ENCODE measurements around the gene SNED1.

DNA sequence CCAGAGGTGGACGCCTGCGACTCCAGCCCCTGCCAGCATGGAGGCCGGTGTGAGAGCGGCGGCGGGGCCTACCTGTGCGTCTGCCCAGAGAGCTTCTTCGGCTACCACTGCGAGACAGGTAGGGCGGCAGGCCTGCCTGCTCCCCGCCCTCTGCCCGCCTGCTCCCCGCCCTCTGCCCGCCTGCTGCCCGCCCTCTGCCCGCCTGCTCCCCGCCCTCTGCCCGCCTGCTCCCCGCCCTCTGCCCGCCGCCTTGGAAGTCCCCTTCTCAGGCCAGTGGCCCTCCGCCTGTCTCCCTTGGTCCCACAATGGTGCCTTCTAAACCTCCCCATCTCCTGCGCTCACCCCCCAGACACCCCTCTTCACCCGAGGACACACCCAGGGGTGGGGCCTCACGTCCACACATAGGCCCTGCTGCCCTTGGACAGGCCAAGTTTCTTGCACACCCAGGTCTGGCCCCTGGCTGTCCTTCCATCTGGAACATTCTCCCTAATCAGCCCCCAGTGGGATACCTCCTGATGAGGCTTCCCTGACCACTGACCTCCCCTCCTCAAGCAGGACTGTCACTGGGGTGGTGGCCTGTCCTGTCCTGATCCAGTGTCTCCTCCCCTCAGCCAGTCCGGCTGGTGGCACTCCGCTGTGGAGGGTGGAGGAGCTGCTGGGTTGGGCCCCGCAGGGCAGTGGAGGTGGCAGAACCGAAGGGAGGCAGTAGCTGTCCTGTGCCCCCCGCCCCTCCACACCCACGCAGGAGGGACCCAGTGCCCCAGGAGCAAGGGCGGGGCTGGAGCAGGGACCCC is 65.8 kb downstream of the SNED1 start:
- TF ChIP-seq, protein P1, sequence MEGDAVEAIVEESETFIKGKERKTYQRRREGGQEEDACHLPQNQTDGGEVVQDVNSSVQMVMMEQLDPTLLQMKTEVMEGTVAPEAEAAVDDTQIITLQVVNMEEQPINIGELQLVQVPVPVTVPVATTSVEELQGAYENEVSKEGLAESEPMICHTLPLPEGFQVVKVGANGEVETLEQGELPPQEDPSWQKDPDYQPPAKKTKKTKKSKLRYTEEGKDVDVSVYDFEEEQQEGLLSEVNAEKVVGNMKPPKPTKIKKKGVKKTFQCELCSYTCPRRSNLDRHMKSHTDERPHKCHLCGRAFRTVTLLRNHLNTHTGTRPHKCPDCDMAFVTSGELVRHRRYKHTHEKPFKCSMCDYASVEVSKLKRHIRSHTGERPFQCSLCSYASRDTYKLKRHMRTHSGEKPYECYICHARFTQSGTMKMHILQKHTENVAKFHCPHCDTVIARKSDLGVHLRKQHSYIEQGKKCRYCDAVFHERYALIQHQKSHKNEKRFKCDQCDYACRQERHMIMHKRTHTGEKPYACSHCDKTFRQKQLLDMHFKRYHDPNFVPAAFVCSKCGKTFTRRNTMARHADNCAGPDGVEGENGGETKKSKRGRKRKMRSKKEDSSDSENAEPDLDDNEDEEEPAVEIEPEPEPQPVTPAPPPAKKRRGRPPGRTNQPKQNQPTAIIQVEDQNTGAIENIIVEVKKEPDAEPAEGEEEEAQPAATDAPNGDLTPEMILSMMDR (conservative IDR thresholded peaks at IDR 0.05; ENCODE audit: low read length): no peak
- no peak for TF ChIP-seq EZH2phosphoT487 (IDR thresholded peaks at IDR 0.05; ENCODE audit: borderline replicate concordance)

All from Loucy (cell line).